ENCODE measurements around the gene CEACAM7. TPM values are rescaled to one million over a fixed set of nuclear protein-coding genes. Genes with fewer than 3 reads are reported as not detected.

The CEACAM7 gene
- total and polyA plus RNA-seq, 11 donors = 0.12 to 0.26 TPM; not detected in 9

- Histone ChIP-seq H3K9me3 (peaks cover 0 to 21% (median 6%) of the 10 kb centered on the region in 12 donors), H3K36me3 (no peaks in the 10 kb centered on the region), H3K4me3 (peak within 1 kb of the TSS in 9 of 12 donors; percentile 12 to 53 (median 26)), H3K4me1 (peaks cover 0 to 17% (median 0%) of the 10 kb centered on the region in 12 donors), H3K27me3 (peaks cover 0 to 23% (median 0%) of the 10 kb centered on the region in 9 donors), H3K27ac (peak within 1 kb of the TSS in 1 of 12 donors; percentile 74)
- ATAC-seq = peak in 3 of 4 donors; percentile 56 to 90 (median 85)
- DNase-seq = peak in 4 of 5 donors; percentile 35 to 56 (median 48)
- TF ChIP-seq POLR2A (IDR thresholded peaks at IDR 0.05) = peak in 1 of 2 donors; percentile 22
- TF ChIP-seq, protein P1, sequence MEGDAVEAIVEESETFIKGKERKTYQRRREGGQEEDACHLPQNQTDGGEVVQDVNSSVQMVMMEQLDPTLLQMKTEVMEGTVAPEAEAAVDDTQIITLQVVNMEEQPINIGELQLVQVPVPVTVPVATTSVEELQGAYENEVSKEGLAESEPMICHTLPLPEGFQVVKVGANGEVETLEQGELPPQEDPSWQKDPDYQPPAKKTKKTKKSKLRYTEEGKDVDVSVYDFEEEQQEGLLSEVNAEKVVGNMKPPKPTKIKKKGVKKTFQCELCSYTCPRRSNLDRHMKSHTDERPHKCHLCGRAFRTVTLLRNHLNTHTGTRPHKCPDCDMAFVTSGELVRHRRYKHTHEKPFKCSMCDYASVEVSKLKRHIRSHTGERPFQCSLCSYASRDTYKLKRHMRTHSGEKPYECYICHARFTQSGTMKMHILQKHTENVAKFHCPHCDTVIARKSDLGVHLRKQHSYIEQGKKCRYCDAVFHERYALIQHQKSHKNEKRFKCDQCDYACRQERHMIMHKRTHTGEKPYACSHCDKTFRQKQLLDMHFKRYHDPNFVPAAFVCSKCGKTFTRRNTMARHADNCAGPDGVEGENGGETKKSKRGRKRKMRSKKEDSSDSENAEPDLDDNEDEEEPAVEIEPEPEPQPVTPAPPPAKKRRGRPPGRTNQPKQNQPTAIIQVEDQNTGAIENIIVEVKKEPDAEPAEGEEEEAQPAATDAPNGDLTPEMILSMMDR (IDR thresholded peaks at IDR 0.05) = no peak
- intact Hi-C loops (cut with DNase I) = no loop called here
- WGBS, 4 donors = 36 to 38% (median 36%) methylated on average over 7 of the region's 7 CpGs
Observed at GRCh38 chr19:41626877-41627276, 61.2 kb downstream of the CEACAM7 start, which contains the start of gene CEACAM4. TSS of gene CEACAM4 (minus strand) at chr19:41627074. CDS start at chr19:41626963, 111 bp downstream.

DNA sequence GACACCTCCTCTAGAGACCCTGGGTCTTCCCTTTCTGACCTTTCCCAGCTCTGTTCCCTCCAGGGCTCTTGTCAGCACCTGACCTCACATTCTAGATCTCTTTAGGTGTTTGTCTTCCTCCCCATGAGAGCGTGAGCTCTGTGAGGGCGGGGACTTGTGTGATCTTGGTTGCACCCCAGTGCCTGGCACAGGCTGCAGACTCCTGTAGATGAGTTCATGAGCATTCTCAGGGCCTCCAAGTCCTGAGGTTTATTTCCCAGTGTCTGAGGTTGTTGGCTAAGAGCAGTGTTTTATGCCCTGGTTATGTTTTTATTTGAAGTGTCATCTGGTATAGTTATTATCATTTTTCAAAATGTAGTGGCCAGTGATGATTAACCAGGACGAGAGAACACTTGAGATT lies 61.8 kb downstream of the CEACAM7 start:
- peak overlapping the region in 4 of 12 donors; percentile 24 to 53 (median 36) for H3K4me3 ChIP-seq
- peaks cover 0 to 16% (median 6%) of the 10 kb centered on the region in 12 donors for H3K9me3 ChIP-seq
- intact Hi-C loops (cut with DNase I) = no loop called here
- peaks cover 0 to 20% (median 0%) of the 10 kb centered on the region in 12 donors for H3K4me1 ChIP-seq
- H3K36me3 ChIP-seq = no peaks in the 10 kb centered on the region
- ATAC-seq = no peak
- no peak for TF ChIP-seq POLR2A (IDR thresholded peaks at IDR 0.05)
- TF ChIP-seq, protein P1 (IDR thresholded peaks at IDR 0.05) = no peak
- DNase-seq = no peak
- 39 to 48% (median 48%) methylated on average over 3 of the region's 3 CpGs for WGBS, 4 donors
- H3K27ac ChIP-seq = no peak overlapping the region
- peaks cover 0 to 26% (median 0%) of the 10 kb centered on the region in 9 donors for H3K27me3 ChIP-seq

GRCh38 chr19:41624937-41625336 lies 63.1 kb downstream of the CEACAM7 start:
- ATAC-seq = no peak
- TF ChIP-seq, protein P1 (IDR thresholded peaks at IDR 0.05) = no peak
- TF ChIP-seq POLR2A (IDR thresholded peaks at IDR 0.05) = no peak
- Histone ChIP-seq H3K36me3 (no peaks in the 10 kb centered on the region), H3K27me3 (peaks cover 0 to 34% (median 0%) of the 10 kb centered on the region in 9 donors), H3K27ac (no peak overlapping the region), H3K4me3 (no peak overlapping the region), H3K9me3 (peaks cover 0 to 3% (median 0%) of the 10 kb centered on the region in 12 donors), H3K4me1 (peaks cover 0 to 32% (median 0%) of the 10 kb centered on the region in 12 donors)
- DNase-seq = no peak
- intact Hi-C loops (cut with DNase I) = no loop called here
- WGBS, 4 donors = 38 to 52% (median 40%) methylated on average over 4 of the region's 4 CpGs; no CpG with 5 or more reads in 1 of the 4 donors

- Histone ChIP-seq H3K27me3 (peaks cover 0 to 34% (median 0%) of the 10 kb centered on the region in 9 donors), H3K36me3 (no peaks in the 10 kb centered on the region), H3K27ac (no peak overlapping the region), H3K9me3 (no peaks in the 10 kb centered on the region), H3K4me1 (peaks cover 0 to 34% (median 0%) of the 10 kb centered on the region in 12 donors), H3K4me3 (no peak overlapping the region)
- DNase-seq (no peak), ATAC-seq (no peak)
- TF ChIP-seq, protein P1 (IDR thresholded peaks at IDR 0.05) = no peak
- TF ChIP-seq POLR2A (IDR thresholded peaks at IDR 0.05) = no peak
- 72 to 79% (median 76%) methylated on average over 7 of the region's 7 CpGs for WGBS, 4 donors
- intact Hi-C loops (cut with DNase I) = no loop called here
Observed at GRCh38 chr19:41624515-41624914, 63.6 kb downstream of the CEACAM7 start.

Measured in heart left ventricle (tissue), 16 donors.